Left ventricle myocardium inferior (tissue), 1 donor: ENCODE data around the gene AP2S1. TPM values are rescaled to one million over a fixed set of nuclear protein-coding genes. Genes with fewer than 3 reads are reported as not detected.

ENCODE experiments used
- DNase-seq: peaks from one replicate; pipeline ENCODE4 v3.0.0-alpha.2; 2020
- H3K27ac ChIP-seq: fragments of 200-600 bp; replicated peaks from 2 replicates; pipeline ENCODE4 v1.8.0; 2021
- H3K27me3 ChIP-seq: fragments of 200-600 bp; 2 replicates; pipeline ENCODE4 v1.8.0; 2021; ENCODE audit warnings: low read depth
- H3K36me3 ChIP-seq: fragments of 200-600 bp; 2 replicates; pipeline ENCODE4 v1.8.0; 2021
- H3K4me1 ChIP-seq: fragments of 200-600 bp; 2 replicates; pipeline ENCODE4 v1.8.0; 2021
- H3K4me3 ChIP-seq: fragments of 200-600 bp; 2 replicates; pipeline ENCODE4 v1.8.0; 2021; ENCODE audit warnings: mild to moderate bottlenecking, moderate library complexity
- H3K9me3 ChIP-seq: fragments of 200-600 bp; replicated peaks from 2 replicates; pipeline ENCODE4 v1.8.0; 2021
- CTCF ChIP-seq: fragments of 200-600 bp; IDR thresholded peaks from 2 replicates; pipeline ENCODE4 v1.8.0; 2021; ENCODE audit warnings: antibody characterized with exemption, mild to moderate bottlenecking, borderline replicate concordance
- intact Hi-C: fragments of 100-400 bp; cut with micrococcal nuclease; formaldehyde crosslinking; loops from one replicate; pipeline ENCODE4 v1.11.0; 2022
- total RNA-seq: library from RNA; stranded (reverse); fragmentation: NEBNext Ultra II Directional; extraction: Animal tissue kit (Norgen Biotek cat#: 25700); gene quantifications from one replicate; pipeline ENCODE4 v1.2.1, GENCODE V29; 2021
- donor health status: DM: no; HTN: yes; CAD: no; lungs with severe emphysema.

Gene AP2S1
- total RNA-seq, 1 donor from 2014 or later: 87.3 TPM

DNA sequence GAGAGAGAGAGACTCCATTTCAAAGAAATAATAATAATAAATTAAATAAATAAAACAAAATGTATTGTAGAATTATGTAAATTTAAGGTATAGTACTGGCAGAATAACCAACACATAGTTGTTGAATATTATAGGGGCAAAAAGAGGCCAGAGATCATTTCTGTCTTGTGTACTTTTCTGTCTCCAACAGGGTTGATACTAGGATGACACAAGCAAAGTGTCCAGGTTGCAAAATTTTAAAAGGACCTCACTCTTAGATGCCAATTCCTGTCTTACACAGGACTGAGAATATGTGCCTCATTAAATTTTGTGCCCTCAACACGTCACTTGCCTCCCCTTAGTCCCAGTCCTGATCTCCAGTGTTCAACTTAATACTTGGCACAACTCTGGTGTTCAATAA, 2.2 kb upstream of the AP2S1 start:
- Histone ChIP-seq H3K4me1 (peaks cover 37% of the 10 kb centered on the region), H3K36me3 (no peaks in the 10 kb centered on the region), H3K27ac (no peak overlapping the region), H3K9me3 (no peaks in the 10 kb centered on the region), H3K27me3 (no peaks in the 10 kb centered on the region), H3K4me3 (no peak overlapping the region)
- no peak for TF ChIP-seq CTCF
- intact Hi-C loops: no loop called here
- DNase-seq: no peak

DNA sequence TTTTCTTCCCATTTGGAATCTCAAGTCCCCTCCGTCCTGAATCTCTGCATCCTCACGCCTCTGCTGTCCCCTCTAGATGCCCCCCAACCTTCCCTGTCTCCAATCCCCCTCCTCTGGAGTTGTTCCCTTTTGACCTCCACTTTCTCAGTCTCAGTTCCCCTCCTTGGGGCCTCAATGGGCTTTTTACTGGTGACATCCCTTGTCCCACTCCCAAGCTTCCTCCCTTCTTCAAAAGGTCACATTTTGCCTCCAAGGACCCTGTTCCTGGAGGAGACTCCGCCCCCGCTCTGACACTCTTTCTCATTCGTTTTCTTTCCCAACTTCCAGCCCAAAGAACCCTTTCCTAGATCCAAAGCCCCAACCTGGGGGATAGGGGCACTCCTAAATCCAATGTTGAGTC, 1.0 kb downstream of the AP2S1 start:
- Histone ChIP-seq H3K27ac (peak overlapping the region; percentile 92), H3K4me3 (peak overlapping the region; percentile 96), H3K27me3 (no peaks in the 10 kb centered on the region), H3K4me1 (peaks cover 21% of the 10 kb centered on the region), H3K9me3 (no peaks in the 10 kb centered on the region), H3K36me3 (peaks cover 16% of the 10 kb centered on the region)
- intact Hi-C loops: no loop called here
- DNase-seq: no peak
- TF ChIP-seq CTCF: no peak

DNA sequence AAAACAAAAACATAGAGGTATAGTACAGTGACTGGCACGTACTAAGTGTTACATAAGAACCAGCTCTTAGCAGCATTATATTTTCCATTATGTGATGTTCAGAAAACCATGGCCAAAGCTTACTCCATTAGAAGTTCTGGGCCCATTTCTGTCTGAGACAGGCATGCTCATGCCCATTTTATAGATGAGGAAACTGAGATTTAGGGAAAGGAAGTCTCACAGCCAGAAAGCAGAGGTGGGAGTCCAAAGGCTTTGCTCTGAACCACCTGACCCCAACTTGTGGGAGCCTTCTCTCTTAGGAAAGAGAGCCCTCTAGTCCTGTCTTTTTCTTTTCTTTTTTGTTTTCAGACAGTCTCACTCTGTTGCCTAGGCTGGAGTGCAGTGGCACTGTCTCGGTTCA, 2.3 kb downstream of the AP2S1 start:
- Histone ChIP-seq H3K27me3 (no peaks in the 10 kb centered on the region), H3K9me3 (no peaks in the 10 kb centered on the region), H3K27ac (no peak overlapping the region), H3K4me3 (no peak overlapping the region), H3K4me1 (peaks cover 21% of the 10 kb centered on the region), H3K36me3 (peaks cover 26% of the 10 kb centered on the region)
- DNase-seq: no peak
- no peak for TF ChIP-seq CTCF
- intact Hi-C loops: no loop called here

GRCh38 chr19:46847528-46847927, 3.1 kb downstream of the AP2S1 start:
- intact Hi-C loops: no loop called here
- no peak for TF ChIP-seq CTCF
- H3K9me3 ChIP-seq: no peaks in the 10 kb centered on the region
- no peak for DNase-seq
- H3K27me3 ChIP-seq: no peaks in the 10 kb centered on the region
- no peak overlapping the region for H3K27ac ChIP-seq
- peaks cover 33% of the 10 kb centered on the region for H3K36me3 ChIP-seq
- H3K4me3 ChIP-seq: no peak overlapping the region
- H3K4me1 ChIP-seq: peaks cover 21% of the 10 kb centered on the region

DNA sequence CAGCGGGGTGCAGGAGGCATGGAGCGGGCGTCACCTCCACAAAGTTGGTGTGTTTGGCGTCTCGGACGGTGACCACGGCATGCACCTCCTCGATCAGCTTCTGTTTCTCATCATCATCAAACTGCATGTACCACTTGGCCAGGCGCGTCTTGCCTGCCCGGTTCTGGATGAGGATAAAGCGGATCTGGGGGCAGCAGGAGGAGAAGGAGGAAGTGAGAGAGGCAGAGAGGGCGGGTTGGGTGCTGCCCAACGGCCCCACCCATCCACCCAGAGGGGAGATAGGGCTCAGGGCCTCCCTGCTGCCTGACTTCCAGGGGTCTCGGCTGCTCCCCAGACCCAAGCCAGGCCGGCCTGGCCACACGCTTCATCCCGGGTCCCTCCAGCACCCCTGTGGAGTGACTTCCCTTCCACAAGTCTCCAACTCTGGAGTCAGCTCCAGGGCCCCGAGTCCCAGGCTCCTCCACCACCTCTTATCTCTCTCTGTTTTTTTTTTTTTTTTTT, 4.6 kb downstream of the AP2S1 start:
- intact Hi-C loops: no loop called here

More for the DNA sequence above, 4.6 kb downstream of the AP2S1 start:
- H3K27ac ChIP-seq: no peak overlapping the region
- no peak overlapping the region for H3K4me3 ChIP-seq
- peaks cover 36% of the 10 kb centered on the region for H3K4me1 ChIP-seq
- DNase-seq: no peak
- TF ChIP-seq CTCF: no peak
- no peaks in the 10 kb centered on the region for H3K9me3 ChIP-seq
- H3K27me3 ChIP-seq: no peaks in the 10 kb centered on the region
- peaks cover 33% of the 10 kb centered on the region for H3K36me3 ChIP-seq
